HG03045 (cell line): ENCODE measurements around the gene GAL.
"Not testable (repeated sequence)": the region's sequence is repeated elsewhere in the genome, so short reads cannot be mapped to it uniquely, and the experiment has no call there.

Experiments
- ATAC-seq: cut with Tn5 transposase; IDR thresholded peaks from one replicate; pipeline ENCODE4 v1.9.1; 2021; ENCODE audit warnings: mild to moderate bottlenecking, moderate library complexity; ENCODE audit not compliant: unreplicated experiment

The GAL gene

DNA sequence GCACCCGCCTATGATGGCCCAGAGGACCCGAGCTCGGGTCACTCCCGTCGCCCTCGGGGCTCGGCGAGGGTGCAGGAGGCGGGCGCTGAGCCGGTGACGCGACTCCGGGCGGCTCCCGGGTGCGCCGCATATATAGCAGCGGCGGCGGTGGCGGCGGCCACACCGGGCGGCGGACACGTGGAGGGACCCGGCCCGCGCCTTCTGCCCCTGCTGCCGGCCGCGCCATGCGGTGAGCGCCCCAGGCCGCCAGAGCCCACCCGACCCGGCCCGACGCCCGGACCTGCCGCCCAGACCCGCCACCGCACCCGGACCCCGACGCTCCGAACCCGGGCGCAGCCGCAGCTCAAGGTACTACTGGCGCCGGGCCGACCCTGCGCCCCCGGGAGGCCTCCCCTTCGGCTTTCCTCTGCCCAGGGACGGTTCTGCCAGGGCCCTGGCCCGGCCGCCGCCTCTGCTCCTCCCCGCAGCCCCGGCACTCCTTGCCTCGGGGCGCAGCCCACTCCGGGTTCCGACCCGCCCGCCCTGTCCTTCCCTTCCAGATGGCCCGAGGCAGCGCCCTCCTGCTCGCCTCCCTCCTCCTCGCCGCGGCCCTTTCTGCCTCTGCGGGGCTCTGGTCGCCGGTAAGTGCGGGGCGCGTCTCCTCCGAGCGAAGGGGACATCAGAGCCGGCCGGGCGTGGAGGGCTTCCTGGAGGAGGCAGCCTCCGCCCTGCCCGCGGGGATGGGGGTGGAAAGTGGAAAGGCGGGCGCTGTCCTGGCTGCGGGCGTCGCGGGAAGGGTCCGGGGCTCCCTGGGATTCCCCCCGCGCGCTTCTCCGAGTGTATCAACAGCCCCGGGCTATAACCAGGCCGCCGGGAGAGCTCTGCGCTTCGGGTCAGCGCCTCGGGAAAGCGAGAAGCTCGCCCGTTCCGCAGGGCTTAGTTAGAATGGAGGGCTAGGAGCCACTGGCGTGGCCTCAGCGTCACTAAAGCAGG, at the start of gene GAL:
GAL (plus strand) TSS at position 160 of the 972 bp plus-strand sequence; CDS start at position 540, 380 bp downstream.
- no peak for ATAC-seq

DNA sequence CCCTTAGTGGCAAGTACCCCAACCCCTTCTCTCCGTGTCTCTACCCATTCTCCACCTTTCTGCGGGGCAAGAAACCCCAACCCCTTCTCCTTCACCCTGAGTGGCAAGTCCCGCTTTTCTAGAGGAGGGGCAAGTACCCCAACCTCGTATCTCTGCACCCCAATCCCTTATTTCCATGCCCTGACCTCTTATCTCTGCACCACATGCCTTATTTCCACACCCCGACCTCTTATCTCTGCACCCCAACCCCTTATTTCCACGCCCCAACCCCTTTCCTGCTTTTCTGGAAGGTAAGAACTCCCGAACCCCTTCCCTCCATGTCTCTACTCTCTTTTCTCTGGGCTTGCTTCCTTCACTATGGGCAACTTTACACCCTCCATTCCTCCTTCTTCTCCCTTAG, 49.7 kb upstream of the GAL start:
- not testable (repeated sequence) for ATAC-seq

GRCh38 chr11:68635172-68635571, 49.2 kb upstream of the GAL start:
- ATAC-seq: not testable (repeated sequence)

GRCh38 chr11:68635883-68636282, 48.5 kb upstream of the GAL start:
- not testable (repeated sequence) for ATAC-seq

DNA sequence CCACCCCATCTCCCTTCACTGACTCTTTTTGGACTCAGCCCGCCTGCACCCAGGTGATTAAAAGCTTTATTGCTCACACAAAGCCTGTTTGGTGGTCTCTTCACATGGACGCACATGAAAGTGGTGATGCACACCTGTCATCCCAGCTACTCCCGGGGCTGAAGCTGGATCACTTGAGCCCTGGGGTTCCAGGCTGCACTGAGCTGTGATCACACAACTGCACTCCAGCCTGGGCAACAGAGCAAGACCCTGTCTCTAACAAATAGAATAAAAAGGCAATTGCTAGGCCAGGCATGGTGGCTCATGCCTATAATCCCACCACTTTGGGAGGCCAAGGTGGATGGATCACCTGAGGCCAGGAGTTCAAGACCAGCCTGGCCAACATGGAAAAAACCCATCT, 45.0 kb upstream of the GAL start:
- ATAC-seq: not testable (repeated sequence)

DNA sequence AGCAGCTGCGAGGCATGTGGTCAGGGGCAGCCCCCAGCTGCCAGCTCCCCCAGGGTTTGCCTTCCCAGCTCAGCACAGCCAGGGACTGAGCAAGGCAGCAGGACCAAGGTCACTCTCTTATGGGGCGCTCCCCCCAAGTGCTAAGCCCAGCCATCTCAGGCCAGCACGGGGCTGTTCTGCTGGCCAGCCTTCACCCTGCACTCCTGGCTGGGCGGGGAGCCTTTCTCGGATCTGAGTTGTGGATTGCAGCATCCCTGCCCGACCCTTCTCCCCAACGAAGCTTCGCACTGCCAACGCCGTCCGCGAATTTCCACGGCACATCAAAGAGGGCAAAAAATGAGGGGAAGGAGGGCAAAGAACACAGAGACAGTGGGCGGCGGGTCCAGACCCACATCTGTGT, 42.5 kb upstream of the GAL start:
- no peak for ATAC-seq

GRCh38 chr11:68643585-68643984, 40.8 kb upstream of the GAL start:
- ATAC-seq: no peak

DNA sequence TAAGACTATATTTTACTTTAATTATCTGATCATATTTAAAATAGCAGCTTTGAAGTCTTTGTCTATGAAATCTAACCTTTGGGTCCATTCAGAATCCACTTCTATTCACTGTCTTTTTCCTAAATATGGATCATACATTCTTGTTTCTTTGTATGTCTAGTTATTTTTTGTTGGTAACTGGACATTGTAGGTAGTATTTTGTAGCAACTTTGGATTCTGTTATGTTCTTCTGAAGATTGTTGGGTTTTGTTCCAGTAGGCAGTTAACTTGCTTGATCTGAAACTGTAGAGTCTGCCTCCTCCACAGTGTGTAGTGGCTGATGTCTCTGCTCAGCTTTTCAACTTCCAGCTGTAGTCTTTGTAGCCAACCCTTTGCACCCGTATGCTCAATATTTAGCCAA, 37.5 kb upstream of the GAL start:
- no peak for ATAC-seq

GRCh38 chr11:68649851-68650555, 34.3 kb upstream of the GAL start:
- no peak for ATAC-seq

- ATAC-seq: no peak
These were observed 33.5 kb upstream of the GAL start for GRCh38 chr11:68650801-68651200.

DNA sequence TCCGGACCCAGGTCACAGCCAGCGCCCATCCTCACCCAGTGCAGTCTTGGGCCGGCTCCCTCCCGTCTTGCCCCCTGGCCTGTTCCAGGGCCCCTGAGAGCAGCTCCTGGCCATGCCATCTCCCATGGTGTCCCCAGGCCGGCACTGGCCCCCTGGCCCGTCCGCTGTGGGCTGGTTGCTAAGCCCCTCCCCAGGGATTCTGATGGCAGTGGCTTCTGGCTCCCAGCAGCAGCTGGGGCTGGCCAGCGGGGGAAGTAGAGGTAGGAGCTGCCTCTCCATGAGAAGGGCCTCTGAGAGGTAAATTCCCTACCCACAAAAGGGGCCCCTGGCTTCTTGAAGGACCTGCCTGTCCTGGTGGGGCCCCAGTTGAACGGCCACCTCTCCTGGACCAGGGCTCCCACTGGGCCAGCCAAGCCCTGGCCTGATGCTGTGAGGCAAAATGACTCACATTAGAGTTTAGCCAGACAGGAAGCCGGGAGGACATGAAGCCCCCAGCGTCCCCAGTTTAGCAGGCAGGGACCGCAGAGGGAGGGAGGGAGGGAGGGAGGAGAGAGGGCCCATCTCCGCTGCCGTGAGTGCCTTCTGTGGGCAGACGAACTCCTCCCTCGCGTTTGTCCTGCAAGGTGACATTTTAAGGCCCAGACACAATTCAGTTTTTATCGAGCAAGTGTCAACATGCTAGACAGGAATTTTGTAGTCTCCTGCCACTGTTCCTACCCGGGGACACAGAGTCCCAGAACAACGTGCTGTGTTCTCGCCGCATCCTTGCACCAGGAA, 32.9 kb upstream of the GAL start:
- no peak for ATAC-seq

GRCh38 chr11:68651985-68652682, 32.2 kb upstream of the GAL start:
- ATAC-seq: no peak

- ATAC-seq: no peak
These were observed 31.6 kb upstream of the GAL start for GRCh38 chr11:68652683-68653156.

- ATAC-seq: no peak
These were observed 30.6 kb upstream of the GAL start for GRCh38 chr11:68653486-68654430.

DNA sequence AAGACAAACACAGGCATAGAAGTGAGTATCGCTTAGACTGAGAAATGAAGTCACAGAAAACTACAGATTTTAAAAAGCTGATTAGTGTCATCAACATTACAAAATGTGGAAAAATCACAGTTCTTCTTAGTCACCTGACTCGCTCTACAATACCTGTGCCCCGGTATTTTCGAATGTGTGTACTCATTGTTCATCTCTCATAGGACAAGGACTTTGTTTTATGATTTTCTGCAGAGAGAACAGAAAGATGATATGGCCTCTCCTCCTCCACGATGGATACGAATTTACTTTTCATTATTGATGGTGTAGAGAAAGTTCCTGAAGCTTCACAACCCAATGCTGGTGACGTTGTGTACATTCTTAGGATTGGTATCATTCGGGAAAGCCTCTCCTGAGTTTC, 29.4 kb upstream of the GAL start:
- ATAC-seq: no peak

DNA sequence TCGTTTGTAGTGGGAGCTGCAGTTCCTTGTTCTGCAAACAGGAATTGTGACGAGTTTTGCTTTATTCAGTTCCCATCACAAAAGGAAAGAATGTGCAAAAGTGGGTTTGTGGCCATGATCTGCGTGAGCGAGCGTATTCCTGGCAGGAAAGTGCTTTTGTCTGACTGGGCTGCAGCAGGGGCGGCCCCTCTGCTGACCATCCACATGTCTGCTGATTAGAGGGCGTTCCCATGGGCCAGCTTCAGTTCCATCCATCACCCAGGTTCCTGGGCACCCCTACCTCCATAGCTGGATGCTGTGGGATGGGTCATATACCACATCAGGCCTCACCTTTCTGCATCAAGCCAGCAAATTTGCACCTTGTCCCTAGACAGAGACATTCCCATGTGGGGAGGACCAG, 28.9 kb upstream of the GAL start:
- no peak for ATAC-seq

GRCh38 chr11:68655806-68656205, 28.5 kb upstream of the GAL start:
- no peak for ATAC-seq

GRCh38 chr11:68657021-68657780, 27.1 kb upstream of the GAL start:
- no peak for ATAC-seq

DNA sequence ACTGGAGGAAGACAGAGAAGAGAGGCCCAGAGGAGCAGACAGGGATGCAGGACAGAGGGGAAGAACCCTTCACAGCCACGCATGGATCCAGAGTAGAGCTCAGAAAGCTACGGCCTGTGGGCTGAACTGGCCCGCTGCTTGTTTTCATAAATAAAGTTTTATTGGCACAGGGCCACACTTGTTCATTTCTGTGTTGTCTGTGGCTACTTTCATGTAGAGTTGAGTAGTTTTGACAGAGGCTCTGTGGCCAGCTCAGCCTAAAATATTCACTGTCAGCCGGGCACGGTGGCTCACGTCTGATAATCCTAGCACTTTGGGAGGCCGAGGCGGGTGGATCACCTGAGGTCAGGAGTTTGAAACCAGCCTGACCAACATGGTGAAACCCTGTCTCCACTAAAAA, 26.2 kb upstream of the GAL start:
- ATAC-seq: no peak
